Right cardiac atrium (tissue), 5 donors: ENCODE data around the gene TCEA2. TPM values are rescaled to one million over a fixed set of nuclear protein-coding genes. Genes with fewer than 3 reads are reported as not detected.
A peak's percentile ranks its signal among the peaks of the same experiment; 100 is the strongest.

Experiments used
- ATAC-seq, 2 donors: fragments of 200-7000 bp; cut with Tn5 transposase; one replicate each; pipeline versions ENCODE4 v1.8.0 to v1.9.1; 2020; ENCODE audit warnings: moderate library complexity in 2 of 2, mild to moderate bottlenecking in 1 of 2
- DNase-seq, 3 donors: peaks; one replicate each; pipeline ENCODE4 v3.0.0-alpha.2; 2020
- H3K27ac ChIP-seq: one replicate; pipeline ENCODE4 v1.5.1; 2013; ENCODE audit warnings: mild to moderate bottlenecking, low read length, control low read depth, moderate library complexity
- H3K27me3 ChIP-seq: one replicate; pipeline ENCODE4 v1.6.1; 2013; ENCODE audit not compliant: control insufficient read depth, insufficient read depth
- H3K4me1 ChIP-seq: one replicate; pipeline ENCODE4 v1.6.1; 2013; ENCODE audit warnings: low read length; ENCODE audit not compliant: control insufficient read depth, insufficient read depth
- H3K4me3 ChIP-seq: one replicate; pipeline ENCODE4 v1.5.1; 2013; ENCODE audit warnings: low read length, control low read depth
- H3K9me3 ChIP-seq: one replicate; pipeline ENCODE4 v1.6.1; 2013; ENCODE audit warnings: low read length; ENCODE audit not compliant: control insufficient read depth
- WGBS: extraction: QIAGEN DNeasy Blood & Tissue Kit; methylation state at CpG from one replicate; pipeline ENCODE4 v1.1.7; 2013; 5-methylcytosine and 5-hydroxymethylcytosine counted together
- intact Hi-C, 4 donors: fragments of 100-400 bp; cut with DNase I; formaldehyde crosslinking; loops; one replicate each; pipeline versions ENCODE4 v1.11.0 to v1.14.0; 2022 to 2023
- polyA plus RNA-seq: library from polyadenylated mRNA; stranded (reverse); fragments of 200-250 nt; gene quantifications from one replicate; pipeline ENCODE4 v1.2.3, GENCODE V29; 2013
- total RNA-seq, 4 donors: library from RNA; stranded (reverse); fragmentation: NEBNext Ultra II Directional; extraction: Animal tissue kit (Norgen Biotek cat#: 25700); gene quantifications; one replicate each; pipeline ENCODE4 v1.2.1, GENCODE V29; 2021
- donor health status: healthy with polysubstance abuse.
- donor health status: DM: no; HTN: yes; CAD: no.
- donor health status: DM: no; HTN: no; CAD: no.
- donor health status: DM: no; HTN: yes; CAD: no; lungs with severe emphysema.
- donor health status: DM: yes; HTN: yes; CAD: no.

The TCEA2 gene
- total and polyA plus RNA-seq, 5 donors: 38.3 to 52.0 (median 48.0) TPM

DNA sequence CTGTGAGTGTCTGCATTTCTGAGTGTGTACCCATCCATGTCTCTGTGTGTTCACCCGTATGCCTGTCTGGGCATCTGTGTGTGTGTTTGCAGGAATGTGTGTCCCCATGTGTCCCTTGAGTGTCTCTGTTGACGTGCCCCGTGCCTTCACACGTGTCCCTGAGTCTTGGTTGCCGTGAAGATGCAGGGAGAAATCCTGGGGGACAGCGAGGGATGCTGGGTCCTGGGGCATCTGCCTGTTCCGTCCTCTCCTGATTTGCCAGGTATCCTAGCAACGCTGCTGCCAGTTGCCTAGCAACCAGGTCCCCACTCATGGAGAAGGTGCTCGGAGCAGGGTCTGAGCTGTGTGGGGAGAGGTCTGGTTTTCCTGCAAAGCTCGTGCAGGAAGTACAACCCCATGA is 27.2 kb downstream of the TCEA2 start:
- intact Hi-C loops: no loop called here
- Histone ChIP-seq H3K9me3 (no peaks in the 10 kb centered on the region), H3K27me3 (no peaks in the 10 kb centered on the region), H3K27ac (no peak overlapping the region), H3K4me3 (no peak overlapping the region), H3K4me1 (no peaks in the 10 kb centered on the region)
- ATAC-seq (no peak), DNase-seq (no peak)
- 51% methylated on average over 10 of the region's 10 CpGs for WGBS

DNA sequence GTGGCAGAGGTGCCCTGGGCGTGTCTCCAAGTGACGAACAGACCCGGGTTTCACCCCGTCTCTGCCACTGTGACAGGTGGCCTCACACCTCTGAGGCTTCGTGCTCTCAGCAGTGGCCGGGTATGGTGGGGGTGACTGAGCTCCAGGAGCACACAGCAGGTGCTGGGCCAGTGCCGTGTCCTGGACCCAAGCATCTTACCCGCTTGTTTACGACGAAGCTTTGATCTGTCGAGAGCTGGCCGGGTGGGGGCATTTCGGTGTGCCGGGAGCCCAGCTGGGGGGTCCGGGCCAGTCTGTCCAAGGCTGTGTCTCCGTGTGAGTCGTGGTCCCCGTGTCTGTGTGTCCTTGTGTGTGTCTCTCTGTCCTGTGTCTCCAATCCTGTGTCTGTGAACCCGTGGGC is 28.3 kb downstream of the TCEA2 start:
- Histone ChIP-seq H3K4me3 (no peak overlapping the region), H3K9me3 (no peaks in the 10 kb centered on the region), H3K27me3 (no peaks in the 10 kb centered on the region), H3K27ac (no peak overlapping the region), H3K4me1 (no peaks in the 10 kb centered on the region)
- ATAC-seq (peak in 1 of 2 donors; percentile 11), DNase-seq (no peak)
- intact Hi-C loops: no loop called here
- WGBS: 73% methylated on average over 19 of the region's 19 CpGs

DNA sequence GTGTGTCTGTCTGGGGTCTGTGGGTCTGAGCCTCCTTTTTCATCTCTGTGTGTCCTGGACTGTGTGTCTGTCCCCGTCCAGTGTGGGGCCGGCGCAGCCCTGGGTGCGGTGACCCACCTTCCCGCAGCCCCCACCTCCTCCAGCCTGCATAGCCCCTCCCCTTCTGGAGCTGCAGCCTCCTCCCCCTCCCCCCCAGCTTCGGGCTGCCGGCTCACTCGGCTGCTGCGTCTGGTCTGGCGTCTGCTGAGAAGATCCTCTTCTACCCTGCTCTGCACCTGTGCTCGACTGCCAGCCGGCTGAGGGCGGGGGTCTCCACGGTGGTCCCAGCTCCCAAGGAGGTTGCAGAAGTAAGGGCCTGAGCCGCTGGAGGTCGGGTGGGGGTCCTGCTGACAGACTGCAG is 28.8 kb downstream of the TCEA2 start:
- ATAC-seq (peak in 1 of 2 donors; percentile 18), DNase-seq (no peak)
- no peaks in the 10 kb centered on the region for H3K4me1 ChIP-seq
- no peaks in the 10 kb centered on the region for H3K27me3 ChIP-seq
- 23% methylated on average over 16 of the region's 16 CpGs for WGBS
- intact Hi-C loops: no loop called here
- H3K27ac ChIP-seq: no peak overlapping the region
- no peaks in the 10 kb centered on the region for H3K9me3 ChIP-seq
- no peak overlapping the region for H3K4me3 ChIP-seq

DNA sequence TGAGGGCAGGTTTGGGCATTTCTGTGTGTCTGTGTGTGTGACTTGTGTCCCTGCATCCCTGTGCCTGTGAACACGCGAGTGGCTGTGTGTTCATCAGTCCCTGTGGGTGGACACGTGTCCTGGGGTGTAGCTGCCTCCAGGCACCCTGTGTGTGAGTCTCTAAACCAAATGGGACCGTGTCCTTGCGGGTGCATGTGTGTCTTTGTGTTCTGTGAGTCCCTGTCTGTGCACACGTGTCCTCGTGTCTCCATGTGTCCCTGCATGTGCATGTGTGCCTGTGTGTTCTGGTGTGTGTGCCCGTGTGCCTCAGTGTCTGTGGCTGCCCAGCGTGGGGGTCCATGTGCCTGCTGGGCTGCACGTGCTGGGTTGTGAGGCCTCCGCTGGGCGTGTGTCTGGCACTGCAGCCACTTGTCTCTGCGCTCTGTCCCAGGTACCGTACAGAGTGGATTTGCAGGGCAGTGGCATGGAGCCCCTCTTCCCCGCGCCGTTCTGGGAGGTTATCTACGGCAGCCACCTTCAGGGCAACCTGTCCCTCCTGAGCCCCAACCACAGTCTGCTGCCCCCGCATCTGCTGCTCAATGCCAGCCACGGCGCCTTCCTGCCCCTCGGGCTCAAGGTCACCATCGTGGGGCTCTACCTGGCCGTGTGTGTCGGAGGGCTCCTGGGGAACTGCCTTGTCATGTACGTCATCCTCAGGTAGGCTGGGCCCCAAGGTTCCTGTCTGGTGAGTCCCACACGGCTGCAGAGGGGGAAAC is 29.4 kb downstream of the TCEA2 start:
- intact Hi-C loops: no loop called here
- DNase-seq: no peak
- Histone ChIP-seq H3K27me3 (no peaks in the 10 kb centered on the region), H3K9me3 (no peaks in the 10 kb centered on the region), H3K4me3 (no peak overlapping the region), H3K4me1 (no peaks in the 10 kb centered on the region), H3K27ac (no peak overlapping the region)
- 54% methylated on average over 27 of the region's 27 CpGs for WGBS
- no peak for ATAC-seq

DNA sequence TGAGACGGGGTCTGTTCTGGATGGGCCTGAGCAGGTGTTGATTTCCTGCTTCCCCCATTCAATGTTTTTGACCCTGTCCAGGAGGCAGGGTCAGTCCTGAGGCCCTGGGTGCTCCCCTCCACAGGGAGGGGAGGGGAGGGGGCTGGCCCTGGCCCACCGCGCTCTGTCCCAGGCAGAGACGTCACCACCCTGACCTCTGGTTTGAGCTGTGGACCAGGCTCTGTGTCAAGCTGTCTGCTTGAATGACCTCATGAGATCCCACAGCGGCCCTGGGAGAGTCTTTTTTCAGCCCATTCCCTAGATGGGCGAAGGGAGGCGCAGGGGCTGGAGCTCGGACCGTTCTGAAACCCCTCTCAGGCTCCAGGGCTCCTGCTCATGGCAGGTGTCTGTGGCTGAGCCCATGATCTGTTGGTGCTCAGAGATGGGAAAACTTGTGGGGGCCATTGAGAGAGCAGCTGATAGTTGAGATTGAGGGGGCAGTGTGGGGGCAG is 30.1 kb downstream of the TCEA2 start:
- Histone ChIP-seq H3K4me3 (no peak overlapping the region), H3K4me1 (no peaks in the 10 kb centered on the region), H3K9me3 (no peaks in the 10 kb centered on the region), H3K27ac (no peak overlapping the region), H3K27me3 (no peaks in the 10 kb centered on the region)
- ATAC-seq (no peak), DNase-seq (no peak)
- intact Hi-C loops: no loop called here
- 46% methylated on average over 9 of the region's 9 CpGs for WGBS

DNA sequence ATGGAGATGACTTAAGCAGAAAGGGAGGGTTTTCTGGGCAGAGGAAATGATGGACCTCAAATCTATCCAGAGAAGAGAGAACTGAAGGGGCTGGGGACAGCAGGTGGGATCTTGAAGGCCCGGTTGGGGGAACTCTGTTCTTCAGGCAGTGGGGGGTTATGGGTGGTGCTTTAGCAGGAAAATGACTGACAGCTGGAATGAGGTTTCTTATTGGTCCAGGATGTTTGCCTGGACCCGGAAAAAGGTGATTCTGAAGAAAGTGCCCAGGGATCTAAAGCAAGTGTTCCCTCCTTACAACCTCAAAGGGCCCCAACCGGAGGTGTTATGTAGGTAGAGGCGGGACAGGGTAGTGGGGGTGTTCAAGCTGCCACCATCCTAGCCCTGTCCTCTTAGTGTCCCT is 32.5 kb downstream of the TCEA2 start:
- no peaks in the 10 kb centered on the region for H3K9me3 ChIP-seq
- no peaks in the 10 kb centered on the region for H3K27me3 ChIP-seq
- intact Hi-C loops: no loop called here
- H3K27ac ChIP-seq: no peak overlapping the region
- H3K4me1 ChIP-seq: no peaks in the 10 kb centered on the region
- ATAC-seq: no peak
- WGBS: 89% methylated on average over 4 of the region's 4 CpGs
- no peak overlapping the region for H3K4me3 ChIP-seq
- no peak for DNase-seq

DNA sequence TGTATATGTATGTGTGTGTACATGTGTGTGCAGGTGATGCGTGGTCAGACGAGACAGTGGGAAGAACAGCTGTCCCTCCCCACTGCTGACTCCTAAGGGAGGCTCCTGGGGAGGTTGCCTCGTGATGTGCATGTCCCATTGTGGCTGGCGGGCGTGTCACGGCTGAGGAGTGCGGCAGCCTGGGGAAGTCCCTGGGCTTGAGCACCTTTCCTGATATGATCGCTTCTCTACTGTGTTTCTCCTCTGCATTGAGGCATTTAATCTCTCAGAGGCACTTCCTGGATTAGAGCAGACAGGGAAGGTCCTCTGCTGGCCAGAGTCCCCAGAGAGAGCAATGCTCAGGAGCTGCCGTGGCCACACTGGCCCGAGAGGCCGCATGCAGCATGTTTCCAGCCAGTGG is 32.9 kb downstream of the TCEA2 start:
- Histone ChIP-seq H3K4me1 (no peaks in the 10 kb centered on the region), H3K27me3 (no peaks in the 10 kb centered on the region), H3K9me3 (no peaks in the 10 kb centered on the region), H3K27ac (no peak overlapping the region), H3K4me3 (no peak overlapping the region)
- WGBS: 91% methylated on average over 11 of the region's 11 CpGs
- intact Hi-C loops: no loop called here
- ATAC-seq (no peak), DNase-seq (no peak)

DNA sequence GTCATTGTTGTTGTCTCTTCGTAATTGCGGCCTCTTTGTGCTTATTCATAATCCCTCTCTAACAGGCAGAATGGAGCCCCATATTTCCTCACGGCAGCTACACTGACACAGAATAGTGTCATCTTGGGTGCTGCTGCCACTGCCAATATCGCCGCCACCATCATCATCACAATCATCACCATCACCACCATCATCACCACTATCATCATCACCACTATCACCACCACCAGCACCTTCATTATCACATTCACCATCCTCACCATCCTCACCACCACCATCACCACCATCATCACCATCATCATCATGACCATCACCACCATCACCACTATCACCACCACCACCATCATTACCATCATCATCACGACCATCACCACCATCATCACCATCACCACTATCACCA is 33.5 kb downstream of the TCEA2 start:
- ATAC-seq: no peak
- WGBS: 86% methylated on average over 6 of the region's 6 CpGs

DNA sequence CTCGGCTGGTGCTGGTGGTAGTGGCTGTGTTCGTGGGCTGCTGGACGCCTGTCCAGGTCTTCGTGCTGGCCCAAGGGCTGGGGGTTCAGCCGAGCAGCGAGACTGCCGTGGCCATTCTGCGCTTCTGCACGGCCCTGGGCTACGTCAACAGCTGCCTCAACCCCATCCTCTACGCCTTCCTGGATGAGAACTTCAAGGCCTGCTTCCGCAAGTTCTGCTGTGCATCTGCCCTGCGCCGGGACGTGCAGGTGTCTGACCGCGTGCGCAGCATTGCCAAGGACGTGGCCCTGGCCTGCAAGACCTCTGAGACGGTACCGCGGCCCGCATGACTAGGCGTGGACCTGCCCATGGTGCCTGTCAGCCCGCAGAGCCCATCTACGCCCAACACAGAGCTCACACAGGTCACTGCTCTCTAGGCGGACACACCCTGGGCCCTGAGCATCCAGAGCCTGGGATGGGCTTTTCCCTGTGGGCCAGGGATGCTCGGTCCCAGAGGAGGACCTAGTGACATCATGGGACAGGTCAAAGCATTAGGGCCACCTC is 35.5 kb downstream of the TCEA2 start:
- Histone ChIP-seq H3K4me3 (no peak overlapping the region), H3K9me3 (no peaks in the 10 kb centered on the region), H3K4me1 (no peaks in the 10 kb centered on the region), H3K27me3 (no peaks in the 10 kb centered on the region), H3K27ac (no peak overlapping the region)
- intact Hi-C loops: no loop called here
- WGBS: 96% methylated on average over 28 of the region's 28 CpGs
- ATAC-seq: no peak
- DNase-seq: peak in 1 of 3 donors; percentile 37

More for the DNA sequence above, 33.5 kb downstream of the TCEA2 start:
- no peaks in the 10 kb centered on the region for H3K9me3 ChIP-seq
- no peak overlapping the region for H3K4me3 ChIP-seq
- H3K4me1 ChIP-seq: no peaks in the 10 kb centered on the region
- intact Hi-C loops: no loop called here
- H3K27me3 ChIP-seq: no peaks in the 10 kb centered on the region
- DNase-seq: no peak
- no peak overlapping the region for H3K27ac ChIP-seq

DNA sequence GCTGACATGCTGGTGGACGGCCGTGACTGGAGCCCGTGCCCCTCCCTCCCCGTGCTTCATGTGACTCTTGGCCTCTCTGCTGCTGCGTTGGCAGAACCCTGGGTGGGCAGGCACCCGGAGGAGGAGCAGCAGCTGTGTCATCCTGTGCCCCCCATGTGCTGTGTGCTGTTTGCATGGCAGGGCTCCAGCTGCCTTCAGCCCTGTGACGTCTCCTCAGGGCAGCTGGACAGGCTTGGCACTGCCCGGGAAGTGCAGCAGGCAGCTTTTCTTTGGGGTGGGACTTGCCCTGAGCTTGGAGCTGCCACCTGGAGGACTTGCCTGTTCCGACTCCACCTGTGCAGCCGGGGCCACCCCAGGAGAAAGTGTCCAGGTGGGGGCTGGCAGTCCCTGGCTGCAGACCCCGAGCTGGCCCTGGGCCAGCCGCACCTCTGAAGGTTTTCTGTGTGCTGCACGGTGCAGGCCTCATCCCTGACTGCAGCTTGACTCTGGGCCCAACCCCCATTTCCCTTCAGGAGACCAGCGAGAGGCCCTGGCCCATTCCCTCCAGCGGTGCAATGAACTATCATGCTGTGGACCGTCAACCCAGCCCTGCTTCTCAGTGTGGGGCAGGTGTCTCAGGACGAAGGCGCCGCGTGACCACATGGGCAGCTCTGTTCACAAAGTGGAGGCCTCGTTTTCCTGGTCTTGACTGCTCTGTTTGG is 36.2 kb downstream of the TCEA2 start:
- Histone ChIP-seq H3K4me1 (no peaks in the 10 kb centered on the region), H3K9me3 (no peaks in the 10 kb centered on the region), H3K27me3 (no peaks in the 10 kb centered on the region), H3K27ac (no peak overlapping the region), H3K4me3 (no peak overlapping the region)
- intact Hi-C loops: no loop called here
- DNase-seq (peak in 2 of 3 donors; percentile 22 to 31), ATAC-seq (no peak)
- 90% methylated on average over 21 of the region's 21 CpGs for WGBS

DNA sequence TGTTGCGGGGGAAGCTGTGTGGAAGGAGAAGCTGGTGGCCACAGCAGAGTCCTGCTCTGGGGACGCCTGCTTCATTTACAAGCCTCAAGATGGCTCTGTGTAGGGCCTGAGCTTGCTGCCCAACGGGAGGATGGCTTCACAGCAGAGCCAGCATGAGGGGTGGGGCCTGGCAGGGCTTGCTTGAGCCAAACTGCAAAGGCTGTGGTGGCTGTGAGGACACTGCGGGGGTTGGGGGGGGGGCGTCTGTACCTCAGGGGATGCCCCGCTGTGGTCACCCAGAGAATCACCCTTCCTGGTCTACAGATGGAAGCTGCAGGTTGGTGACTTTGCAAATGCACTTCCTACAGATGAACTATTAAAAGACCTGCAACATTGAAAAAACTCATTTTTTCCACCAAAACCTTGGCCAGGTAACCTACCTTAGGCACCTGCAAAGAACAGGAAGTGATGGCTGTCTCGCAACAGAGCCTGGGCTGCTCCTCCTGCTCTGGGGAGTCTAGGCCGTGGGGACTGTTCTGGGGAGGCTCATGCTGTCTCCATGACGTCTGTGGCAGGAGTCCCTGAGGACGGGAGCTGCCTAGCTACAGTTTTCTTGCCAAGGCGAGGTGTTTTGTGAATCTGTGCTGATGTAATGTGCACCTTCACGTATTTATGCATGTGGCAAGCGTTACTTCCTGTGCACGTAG is 37.0 kb downstream of the TCEA2 start:
- intact Hi-C loops: no loop called here
- no peak overlapping the region for H3K4me3 ChIP-seq
- no peaks in the 10 kb centered on the region for H3K4me1 ChIP-seq
- WGBS: 83% methylated on average over 14 of the region's 14 CpGs
- DNase-seq (peak; percentile 5 to 42 (median 19)), ATAC-seq (no peak)
- no peak overlapping the region for H3K27ac ChIP-seq
- no peaks in the 10 kb centered on the region for H3K27me3 ChIP-seq
- no peaks in the 10 kb centered on the region for H3K9me3 ChIP-seq
